ENCODE data around the gene HOXC10.

HOXC10 gene

DNA sequence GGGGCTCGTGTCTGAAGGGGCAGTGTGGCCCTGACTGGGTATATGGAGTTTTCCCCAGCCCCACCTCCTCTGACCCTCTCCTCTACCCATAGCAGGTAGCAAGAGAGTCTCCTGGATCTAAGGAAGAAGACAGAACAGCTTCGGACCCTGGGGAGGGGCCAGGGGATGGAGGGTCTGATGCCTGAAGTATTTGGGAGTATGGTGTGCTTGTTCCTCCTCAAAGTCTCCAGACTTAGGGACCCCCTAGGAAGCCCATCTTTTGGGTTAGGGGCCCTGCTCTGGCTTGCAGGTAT lies 23.3 kb downstream of the HOXC10 start:
- no peak overlapping the region for H3K4me3 ChIP-seq
- H3K27ac ChIP-seq = no peak overlapping the region
- DNase-seq (ENCODE audit: low spot score) = no peak
- TF ChIP-seq, protein P1, sequence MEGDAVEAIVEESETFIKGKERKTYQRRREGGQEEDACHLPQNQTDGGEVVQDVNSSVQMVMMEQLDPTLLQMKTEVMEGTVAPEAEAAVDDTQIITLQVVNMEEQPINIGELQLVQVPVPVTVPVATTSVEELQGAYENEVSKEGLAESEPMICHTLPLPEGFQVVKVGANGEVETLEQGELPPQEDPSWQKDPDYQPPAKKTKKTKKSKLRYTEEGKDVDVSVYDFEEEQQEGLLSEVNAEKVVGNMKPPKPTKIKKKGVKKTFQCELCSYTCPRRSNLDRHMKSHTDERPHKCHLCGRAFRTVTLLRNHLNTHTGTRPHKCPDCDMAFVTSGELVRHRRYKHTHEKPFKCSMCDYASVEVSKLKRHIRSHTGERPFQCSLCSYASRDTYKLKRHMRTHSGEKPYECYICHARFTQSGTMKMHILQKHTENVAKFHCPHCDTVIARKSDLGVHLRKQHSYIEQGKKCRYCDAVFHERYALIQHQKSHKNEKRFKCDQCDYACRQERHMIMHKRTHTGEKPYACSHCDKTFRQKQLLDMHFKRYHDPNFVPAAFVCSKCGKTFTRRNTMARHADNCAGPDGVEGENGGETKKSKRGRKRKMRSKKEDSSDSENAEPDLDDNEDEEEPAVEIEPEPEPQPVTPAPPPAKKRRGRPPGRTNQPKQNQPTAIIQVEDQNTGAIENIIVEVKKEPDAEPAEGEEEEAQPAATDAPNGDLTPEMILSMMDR (IDR thresholded peaks at IDR 0.05) = no peak

DNA sequence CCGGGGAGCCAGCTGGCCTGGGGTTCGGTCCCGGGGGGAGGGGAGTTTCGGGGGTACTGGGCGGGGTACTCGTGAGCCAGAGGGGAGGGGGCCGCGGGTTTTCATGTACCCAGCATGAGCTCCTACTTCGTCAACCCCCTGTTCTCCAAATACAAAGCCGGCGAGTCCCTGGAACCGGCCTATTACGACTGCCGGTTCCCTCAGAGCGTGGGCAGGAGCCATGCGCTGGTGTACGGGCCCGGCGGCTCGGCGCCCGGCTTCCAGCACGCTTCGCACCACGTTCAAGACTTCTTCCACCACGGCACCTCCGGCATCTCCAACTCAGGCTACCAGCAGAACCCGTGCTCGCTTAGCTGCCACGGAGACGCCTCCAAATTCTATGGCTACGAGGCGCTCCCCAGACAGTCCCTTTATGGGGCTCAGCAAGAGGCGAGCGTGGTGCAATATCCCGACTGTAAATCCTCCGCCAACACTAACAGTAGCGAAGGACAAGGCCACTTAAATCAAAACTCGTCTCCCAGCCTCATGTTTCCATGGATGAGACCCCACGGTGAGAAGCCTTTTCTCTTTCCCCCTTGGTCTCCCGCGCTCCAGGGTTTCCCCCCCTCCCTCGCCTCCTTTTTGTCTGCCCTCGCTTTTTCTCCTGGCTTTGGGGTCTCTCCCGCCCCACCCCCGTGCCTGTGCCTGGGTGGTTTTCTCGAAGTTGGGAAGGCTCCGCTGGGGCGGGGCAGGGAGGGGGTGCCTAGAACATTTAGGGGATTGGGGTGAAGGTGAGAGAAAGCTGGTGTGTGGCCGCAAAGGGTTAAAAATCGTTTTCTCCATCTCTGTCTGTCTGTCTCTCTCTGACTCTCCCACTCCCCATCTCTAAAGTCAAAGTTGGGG lies 24.5 kb downstream of the HOXC10 start:
- Histone ChIP-seq H3K27ac (no peak overlapping the region), H3K4me3 (peak overlapping the region; percentile 61)
- TF ChIP-seq, protein P1 (IDR thresholded peaks at IDR 0.05) = no peak
- no peak for DNase-seq (ENCODE audit: low spot score)

DNA sequence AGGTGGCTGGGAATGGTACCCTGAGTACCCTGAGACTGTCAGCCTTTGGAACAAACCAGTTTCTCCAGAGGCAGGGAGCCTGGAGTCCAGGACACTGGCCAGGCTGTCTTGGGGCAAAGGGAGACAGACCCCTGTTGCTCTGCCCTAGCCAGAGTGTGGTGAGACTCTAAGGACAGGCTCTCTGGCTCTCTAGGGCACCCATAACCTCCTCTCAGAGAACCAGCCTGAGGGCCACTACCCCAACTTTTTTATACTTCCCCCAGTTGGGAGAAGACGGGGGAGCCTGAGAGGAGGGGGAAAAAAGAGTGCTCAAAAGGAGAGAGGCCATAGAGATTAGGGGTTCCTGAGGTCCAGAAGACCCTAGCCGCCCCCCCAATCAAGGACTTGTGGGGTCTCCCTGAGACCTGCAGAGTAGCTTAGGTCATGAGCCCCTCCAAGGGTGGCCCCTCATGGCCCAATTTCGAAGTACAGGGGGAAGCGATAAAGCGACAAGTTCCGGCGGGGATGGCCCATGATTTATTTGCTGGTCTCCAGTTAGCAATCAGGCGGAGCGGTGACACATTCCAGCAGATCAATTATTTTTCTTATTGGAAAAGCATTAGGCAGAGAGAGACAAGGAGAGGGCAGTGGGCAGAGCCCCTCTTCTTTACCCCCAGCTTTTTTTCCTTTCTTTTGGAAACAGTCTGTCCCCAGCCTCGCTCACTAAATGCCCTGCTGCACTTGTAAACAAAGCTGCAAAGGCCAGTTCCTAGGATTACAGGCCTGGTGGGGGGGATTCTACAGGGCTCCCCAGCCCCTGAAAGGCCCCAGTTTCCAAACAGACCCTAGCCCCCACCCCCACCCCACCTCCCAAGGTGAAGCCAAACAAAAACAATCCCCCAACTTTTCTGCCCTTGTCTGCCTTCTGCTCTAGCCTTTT lies 25.4 kb downstream of the HOXC10 start:
- Histone ChIP-seq H3K27ac (no peak overlapping the region), H3K4me3 (no peak overlapping the region)
- TF ChIP-seq, protein P1 (IDR thresholded peaks at IDR 0.05) = no peak
- no peak for DNase-seq (ENCODE audit: low spot score)

DNA sequence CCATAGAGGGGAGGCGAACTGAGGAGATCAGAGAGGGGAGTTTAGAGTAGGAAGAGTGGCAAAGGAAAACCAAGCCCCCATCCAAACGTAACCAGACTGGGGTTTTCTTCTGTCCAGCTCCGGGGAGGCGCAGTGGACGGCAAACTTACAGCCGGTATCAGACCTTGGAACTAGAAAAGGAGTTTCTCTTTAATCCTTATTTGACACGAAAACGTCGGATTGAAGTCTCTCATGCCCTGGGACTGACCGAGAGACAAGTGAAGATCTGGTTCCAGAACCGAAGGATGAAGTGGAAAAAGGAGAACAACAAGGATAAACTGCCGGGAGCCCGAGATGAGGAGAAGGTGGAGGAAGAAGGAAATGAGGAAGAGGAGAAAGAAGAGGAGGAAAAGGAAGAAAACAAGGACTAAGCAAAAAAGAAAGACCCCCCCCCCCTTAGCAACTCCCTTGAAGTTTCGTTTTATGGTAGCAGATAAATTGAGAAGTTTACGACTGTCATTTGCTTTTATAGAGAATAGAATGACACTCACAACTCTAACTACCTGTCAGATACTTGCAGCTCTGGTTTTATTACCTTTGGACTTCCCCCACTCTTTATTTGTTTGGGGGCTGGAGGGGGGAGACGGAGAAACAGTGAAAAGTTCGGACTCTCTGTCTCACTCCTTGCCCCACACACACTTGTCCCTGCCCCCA lies 26.2 kb downstream of the HOXC10 start:
- Histone ChIP-seq H3K4me3 (no peak overlapping the region), H3K27ac (no peak overlapping the region)
- DNase-seq (ENCODE audit: low spot score) = no peak
- TF ChIP-seq, protein P1 (IDR thresholded peaks at IDR 0.05) = no peak

DNA sequence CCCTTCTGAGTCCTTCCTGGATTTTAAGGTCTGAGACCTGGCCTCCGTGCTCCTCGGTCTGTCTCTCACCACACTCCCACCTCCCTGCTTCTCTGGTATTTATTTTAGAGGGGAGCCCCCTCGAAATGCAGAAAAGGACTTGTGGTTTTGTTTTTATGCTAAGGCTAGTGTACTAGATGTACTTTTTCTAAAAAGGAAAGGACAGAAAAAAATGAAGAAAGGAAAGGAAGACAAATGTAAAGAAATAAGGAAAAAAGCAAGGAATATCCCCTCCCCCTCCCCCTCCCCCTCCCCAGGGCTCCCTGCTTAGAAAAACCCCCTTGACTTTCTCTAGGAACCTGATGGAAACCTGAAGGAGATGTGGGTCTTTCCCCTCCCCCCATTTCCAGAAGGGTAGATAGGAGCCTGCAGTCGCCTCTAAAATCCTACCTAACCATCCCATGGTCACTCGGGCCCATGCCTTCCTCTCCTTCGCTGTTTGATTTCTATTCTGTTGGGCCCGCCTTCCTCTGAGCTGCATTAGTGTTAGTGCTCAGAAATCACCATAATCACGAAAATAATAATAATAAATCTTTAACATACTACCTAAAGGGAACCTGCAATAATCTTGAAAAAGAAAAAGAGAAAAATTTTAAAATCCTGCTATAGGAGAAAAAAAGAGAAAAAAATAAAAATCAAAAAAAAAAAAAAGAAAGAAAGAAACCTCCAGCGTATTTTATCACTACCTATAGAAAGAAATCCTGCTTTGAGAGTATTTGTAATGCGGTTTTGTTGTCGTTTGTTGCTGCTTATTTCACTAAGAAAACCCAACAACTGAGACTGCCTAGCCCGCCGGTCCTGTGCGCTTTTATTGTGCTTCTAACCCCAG lies 27.0 kb downstream of the HOXC10 start:
- TF ChIP-seq, protein P1 (IDR thresholded peaks at IDR 0.05) = no peak
- Histone ChIP-seq H3K27ac (no peak overlapping the region), H3K4me3 (no peak overlapping the region)
- no peak for DNase-seq (ENCODE audit: low spot score)

All from coronary artery (tissue), 2 donors.